Thoracic aorta (tissue), 2 donors: ENCODE data around the gene PAF1. TPM values are rescaled to one million over a fixed set of nuclear protein-coding genes. Genes with fewer than 3 reads are reported as not detected.

Source experiments
- ATAC-seq: fragments of 150-250 bp; one replicate; pipeline ENCODE4 v1.8.0; 2017; ENCODE audit warnings: low read depth; ENCODE audit not compliant: insufficient number of reproducible peaks, low FRiP score
- DNase-seq: peaks from one replicate; pipeline ENCODE4 v3.0.0-alpha.2; 2020; ENCODE audit warnings: low spot score
- H3K27ac ChIP-seq, 2 donors: fragments of 200-600 bp; sonication (generic); 1 replicate in 1 of 2; 2 replicates in 1 of 2; pipeline ENCODE4 v1.5.1; 2016; ENCODE audit warnings: mild to moderate bottlenecking in 2 of 2, moderate library complexity in 2 of 2
- H3K27me3 ChIP-seq: fragments of 200-600 bp; sonication (generic); replicated peaks from 2 replicates; pipeline ENCODE4 v1.6.0; 2016; ENCODE audit warnings: mild to moderate bottlenecking; ENCODE audit not compliant: insufficient read depth
- H3K36me3 ChIP-seq: fragments of 200-600 bp; sonication (generic); one replicate; pipeline ENCODE4 v1.5.1; 2016
- H3K4me1 ChIP-seq, 2 donors: fragments of 200-600 bp; sonication (generic); 1 replicate in 1 of 2; 2 replicates in 1 of 2; pipeline versions ENCODE4 v1.5.1 to v1.6.0; 2016; ENCODE audit warnings: low read depth in 2 of 2, mild to moderate bottlenecking in 1 of 2; ENCODE audit not compliant: control insufficient read depth in 1 of 2
- H3K4me3 ChIP-seq: fragments of 200-600 bp; sonication (generic); 2 replicates; pipeline ENCODE4 v1.5.1; 2016; ENCODE audit warnings: mild to moderate bottlenecking
- H3K9me3 ChIP-seq: fragments of 200-600 bp; sonication (generic); 2 replicates; pipeline ENCODE4 v1.5.1; 2016
- CTCF ChIP-seq: fragments of 200-600 bp; sonication (generic); IDR thresholded peaks from one replicate; pipeline ENCODE4 v1.5.1; 2019; ENCODE audit warnings: antibody characterized with exemption
- total RNA-seq, 2 donors: library from RNA; depleted of rRNA; stranded (reverse); fragments of >200 nt; gene quantifications; one replicate each; pipeline versions ENCODE4 v1.1.0 to v1.2.3, GENCODE V29; 2016

The PAF1 gene
- total RNA-seq, 2 donors from 2014 or later, result 25.7 to 34.5 TPM

GRCh38 chr19:39400061-39400460 lies 9.2 kb upstream of the PAF1 start:
- H3K9me3 ChIP-seq, result no peaks in the 10 kb centered on the region
- H3K27ac ChIP-seq, result no peak overlapping the region
- ATAC-seq (no peak), DNase-seq (no peak)
- no peak for TF ChIP-seq CTCF
- peaks cover 6% of the 10 kb centered on the region for H3K36me3 ChIP-seq
- H3K4me3 ChIP-seq, result no peak overlapping the region
- H3K4me1 ChIP-seq, result peaks cover 22 to 50% of the 10 kb centered on the region in 2 donors
- no peaks in the 10 kb centered on the region for H3K27me3 ChIP-seq

- H3K27ac ChIP-seq, result peak overlapping the region in 1 of 2 donors; percentile 92
- H3K4me3 ChIP-seq, result no peak overlapping the region
- H3K27me3 ChIP-seq, result no peaks in the 10 kb centered on the region
- TF ChIP-seq CTCF, result no peak
- peaks cover 20 to 47% of the 10 kb centered on the region in 2 donors for H3K4me1 ChIP-seq
- DNase-seq (no peak), ATAC-seq (no peak)
- no peaks in the 10 kb centered on the region for H3K9me3 ChIP-seq
- peaks cover 9% of the 10 kb centered on the region for H3K36me3 ChIP-seq
Observed at GRCh38 chr19:39399668-39400050, 8.8 kb upstream of the PAF1 start.

GRCh38 chr19:39398297-39398864 lies 7.5 kb upstream of the PAF1 start:
- H3K4me3 ChIP-seq, result peak overlapping the region; percentile 42
- ATAC-seq (no peak), DNase-seq (no peak)
- H3K27ac ChIP-seq, result peak overlapping the region; percentile 83 to 92
- no peaks in the 10 kb centered on the region for H3K27me3 ChIP-seq
- no peak for TF ChIP-seq CTCF
- no peaks in the 10 kb centered on the region for H3K9me3 ChIP-seq
- H3K4me1 ChIP-seq, result peaks cover 13 to 39% of the 10 kb centered on the region in 2 donors
- peaks cover 14% of the 10 kb centered on the region for H3K36me3 ChIP-seq

GRCh38 chr19:39397360-39398296 lies 6.7 kb upstream of the PAF1 start:
- H3K9me3 ChIP-seq, result no peaks in the 10 kb centered on the region
- peak overlapping the region; percentile 83 to 92 for H3K27ac ChIP-seq
- peaks cover 16% of the 10 kb centered on the region for H3K36me3 ChIP-seq
- no peaks in the 10 kb centered on the region for H3K27me3 ChIP-seq
- peak overlapping the region; percentile 42 for H3K4me3 ChIP-seq
- ATAC-seq, result peak; percentile 31
- peaks cover 13 to 41% of the 10 kb centered on the region in 2 donors for H3K4me1 ChIP-seq
- DNase-seq, result no peak
- TF ChIP-seq CTCF, result peak; percentile 95

- ATAC-seq (no peak), DNase-seq (no peak)
- no peak for TF ChIP-seq CTCF
- H3K4me3 ChIP-seq, result peak overlapping the region; percentile 87
- peaks cover 38% of the 10 kb centered on the region for H3K36me3 ChIP-seq
- no peaks in the 10 kb centered on the region for H3K9me3 ChIP-seq
- H3K27me3 ChIP-seq, result no peaks in the 10 kb centered on the region
- peaks cover 16 to 38% of the 10 kb centered on the region in 2 donors for H3K4me1 ChIP-seq
- H3K27ac ChIP-seq, result peak overlapping the region; percentile 96 to 99
Observed at GRCh38 chr19:39390451-39390750, 505 bp downstream of the PAF1 start.
